Measurements from ENCODE around the gene RALGDS. TPM values are rescaled to one million over a fixed set of nuclear protein-coding genes. Genes with fewer than 3 reads are reported as not detected.

Gene RALGDS
- total RNA-seq, 2 experiments from 2014 or later = 57.9 to 60.2 TPM

DNA sequence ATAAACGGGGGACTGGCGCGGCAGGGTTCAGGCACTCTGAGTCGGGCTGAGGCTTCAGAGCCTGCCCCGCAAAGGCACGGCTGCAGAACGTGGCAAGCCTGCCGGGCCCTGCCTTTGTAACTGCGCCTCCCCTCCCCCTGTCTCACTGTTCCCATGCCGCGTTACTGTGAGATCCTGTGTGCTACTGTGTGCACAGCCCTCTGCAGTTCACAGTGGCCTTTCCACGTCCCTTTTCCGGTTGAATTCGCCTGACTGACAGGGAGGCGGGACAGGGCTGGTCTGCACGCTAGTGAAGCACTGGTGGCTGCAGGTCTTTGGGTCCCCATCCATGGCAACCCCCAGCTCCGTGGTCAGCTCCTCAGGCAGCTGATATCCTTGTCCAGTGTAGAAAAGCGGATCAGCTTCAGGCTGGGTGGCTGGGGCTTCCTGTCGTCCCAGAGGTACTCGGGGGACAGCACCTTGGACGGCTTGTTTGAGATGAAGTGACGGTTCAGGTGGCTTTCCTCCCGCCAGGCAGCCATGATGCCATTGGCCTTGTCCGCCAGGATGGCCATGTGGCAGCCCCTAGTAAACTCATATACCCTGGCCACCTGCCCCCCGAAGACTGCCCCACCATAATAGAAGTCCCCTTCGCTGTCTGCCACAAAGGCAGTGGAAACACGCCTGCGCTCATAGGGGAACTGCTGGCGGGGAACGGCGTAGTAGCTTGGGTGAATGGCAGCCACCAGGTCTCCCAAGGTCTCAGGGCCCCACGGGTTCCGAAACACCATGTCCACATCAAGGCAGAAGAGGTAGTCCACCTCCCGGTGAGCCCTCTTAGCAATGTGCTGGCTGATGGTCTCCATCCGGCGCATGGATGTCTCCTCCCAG is 32.4 kb upstream of the RALGDS start:
- ChIA-PET POLR2A (no interaction called here), CTCF (interaction anchor here (1.7 kb wide), 1 partner anchor 9 kb away, joined by 5 read pairs; no protein-coding TSS in a partner anchor)

GRCh38 chr9:133151601-133152525 is 30.8 kb upstream of the RALGDS start:
- CTCF ChIA-PET = interaction anchor here (0.9 to 11.0 kb wide), 2 partner anchors 42 to 44 kb away, joined by 3 to 300 read pairs; partner anchors contain the start of gene RALGDS
- POLR2A ChIA-PET = no interaction called here

- CTCF ChIA-PET = interaction anchor here (0.9 to 11.0 kb wide), 3 partner anchors 16 to 43 kb away, joined by 3 to 300 read pairs (median 99); partner anchors contain the start of gene RALGDS
- POLR2A ChIA-PET = no interaction called here
These were observed 30.0 kb upstream of the RALGDS start for GRCh38 chr9:133151041-133151440.

- ChIA-PET CTCF (interaction anchor here (0.6 to 11.0 kb wide), 7 partner anchors 14 to 783 kb away, joined by 3 to 300 read pairs (median 4); partner anchors contain the start of gene RALGDS), POLR2A (interaction anchor here (0.7 to 2.8 kb wide), 6 partner anchors 10 to 36 kb away, joined by 3 to 12 read pairs (median 4); partner anchors contain the start of gene GBGT1)
These were observed 28.3 kb upstream of the RALGDS start for GRCh38 chr9:133149130-133150015.

DNA sequence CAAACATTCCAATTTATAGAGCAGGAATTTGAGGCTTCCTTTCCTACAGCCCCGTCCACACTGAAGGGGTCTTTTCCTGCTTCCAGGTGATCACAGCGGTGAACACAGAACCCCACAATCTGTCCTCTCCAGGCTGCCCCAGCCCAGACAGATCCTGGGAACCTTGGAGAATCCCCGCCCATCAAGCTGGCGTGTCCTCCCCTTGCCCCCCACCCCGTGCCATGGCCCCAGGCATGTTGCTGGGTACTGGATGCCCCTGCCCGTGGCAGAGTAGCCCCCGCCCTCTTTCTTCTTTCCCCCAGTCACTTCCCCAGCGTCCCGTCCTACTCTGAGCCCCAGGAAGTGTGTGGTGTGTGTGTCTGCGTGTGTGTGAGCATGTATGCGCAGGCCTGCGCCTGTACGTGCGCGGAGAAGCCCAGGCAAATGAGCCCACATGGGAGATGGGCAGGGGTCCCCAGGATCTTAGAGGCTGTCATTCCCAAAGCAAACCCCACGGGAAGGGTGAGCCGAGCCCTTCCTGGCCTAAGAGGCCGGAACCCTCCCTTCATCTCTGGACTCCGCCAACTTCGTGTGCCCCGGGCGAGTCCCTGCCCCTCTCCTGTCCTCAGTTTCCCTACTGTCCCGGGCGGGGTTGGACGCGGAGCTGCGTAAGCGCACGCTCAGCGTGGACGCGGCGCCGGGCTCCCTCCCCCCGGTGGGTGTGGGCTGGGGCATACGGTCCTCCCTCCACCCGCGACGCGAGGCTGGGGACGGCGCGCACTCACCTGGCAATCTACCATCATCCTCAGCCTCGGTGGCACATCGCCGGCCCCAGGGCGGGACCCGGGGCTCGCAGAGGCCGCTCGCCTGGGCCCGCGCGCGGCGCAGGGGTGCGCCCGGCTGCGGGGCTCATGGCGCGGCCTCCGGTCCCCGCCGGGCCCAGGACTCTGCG is 27.4 kb upstream of the RALGDS start:
- CTCF ChIA-PET = interaction anchor here (0.6 to 11.0 kb wide), 15 partner anchors 14 to 226 kb away, joined by 3 to 300 read pairs (median 6); partner anchors contain the start of genes GTF3C5 and RALGDS
- POLR2A ChIA-PET = interaction anchor here (1.4 to 2.8 kb wide), 3 partner anchors 15 to 118 kb away, joined by 4 to 12 read pairs (median 6); partner anchors contain the start of genes GBGT1 and GTF3C5

DNA sequence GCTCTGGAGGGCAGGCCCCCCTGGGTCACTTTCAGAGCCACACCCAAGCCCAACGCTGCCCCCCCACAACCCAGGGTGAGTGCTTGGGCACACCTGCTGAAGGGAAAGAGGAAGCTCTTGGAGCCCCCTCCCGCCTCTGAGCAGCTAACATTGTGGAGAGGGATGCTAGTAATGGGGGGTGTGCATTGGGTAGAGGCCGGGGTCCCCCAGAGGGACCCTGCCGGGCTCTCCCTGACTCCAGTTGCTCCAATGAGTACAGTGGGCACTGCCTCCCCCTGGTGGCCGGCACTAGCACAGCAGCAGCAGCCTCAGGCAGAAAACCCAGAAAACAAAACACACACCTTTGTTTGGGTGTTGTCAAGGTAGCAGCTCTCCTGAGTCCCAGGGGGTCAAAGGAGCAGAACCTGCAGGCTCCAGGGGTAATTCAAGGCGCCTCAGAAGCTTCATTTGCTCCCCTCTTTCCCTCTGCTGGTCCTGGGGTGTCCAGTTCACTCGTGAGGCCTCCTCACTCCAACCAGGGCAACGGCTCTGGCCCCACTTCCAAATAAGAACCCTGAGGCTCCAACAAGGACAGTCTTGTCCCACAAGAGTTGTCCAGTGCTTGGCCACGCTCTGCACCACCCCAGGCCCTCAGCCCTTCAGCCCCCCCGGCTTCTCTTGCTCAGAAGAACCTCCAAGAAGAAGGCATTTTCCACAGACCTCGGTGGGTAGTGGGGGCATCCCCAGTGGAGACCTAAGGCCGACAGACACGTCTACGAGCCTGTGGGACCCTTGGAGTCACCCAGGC is 26.6 kb upstream of the RALGDS start:
- POLR2A ChIA-PET = interaction anchor here (1.0 to 2.8 kb wide), 3 partner anchors 19 to 117 kb away, joined by 4 to 12 read pairs (median 6); partner anchors contain the start of gene GTF3C5
- CTCF ChIA-PET = interaction anchor here (0.7 to 11.0 kb wide), 17 partner anchors 13 to 556 kb away, joined by 3 to 300 read pairs (median 4); partner anchors contain the start of genes GTF3C5 and RALGDS

GRCh38 chr9:133146746-133147411 is 25.8 kb upstream of the RALGDS start:
- CTCF ChIA-PET = interaction anchor here (0.7 to 11.0 kb wide), 17 partner anchors 12 to 557 kb away, joined by 3 to 300 read pairs (median 4); partner anchors contain the start of genes GTF3C5 and RALGDS
- POLR2A ChIA-PET = interaction anchor here (1.0 to 2.8 kb wide), 3 partner anchors 19 to 116 kb away, joined by 4 to 12 read pairs (median 6); partner anchors contain the start of gene GTF3C5

DNA sequence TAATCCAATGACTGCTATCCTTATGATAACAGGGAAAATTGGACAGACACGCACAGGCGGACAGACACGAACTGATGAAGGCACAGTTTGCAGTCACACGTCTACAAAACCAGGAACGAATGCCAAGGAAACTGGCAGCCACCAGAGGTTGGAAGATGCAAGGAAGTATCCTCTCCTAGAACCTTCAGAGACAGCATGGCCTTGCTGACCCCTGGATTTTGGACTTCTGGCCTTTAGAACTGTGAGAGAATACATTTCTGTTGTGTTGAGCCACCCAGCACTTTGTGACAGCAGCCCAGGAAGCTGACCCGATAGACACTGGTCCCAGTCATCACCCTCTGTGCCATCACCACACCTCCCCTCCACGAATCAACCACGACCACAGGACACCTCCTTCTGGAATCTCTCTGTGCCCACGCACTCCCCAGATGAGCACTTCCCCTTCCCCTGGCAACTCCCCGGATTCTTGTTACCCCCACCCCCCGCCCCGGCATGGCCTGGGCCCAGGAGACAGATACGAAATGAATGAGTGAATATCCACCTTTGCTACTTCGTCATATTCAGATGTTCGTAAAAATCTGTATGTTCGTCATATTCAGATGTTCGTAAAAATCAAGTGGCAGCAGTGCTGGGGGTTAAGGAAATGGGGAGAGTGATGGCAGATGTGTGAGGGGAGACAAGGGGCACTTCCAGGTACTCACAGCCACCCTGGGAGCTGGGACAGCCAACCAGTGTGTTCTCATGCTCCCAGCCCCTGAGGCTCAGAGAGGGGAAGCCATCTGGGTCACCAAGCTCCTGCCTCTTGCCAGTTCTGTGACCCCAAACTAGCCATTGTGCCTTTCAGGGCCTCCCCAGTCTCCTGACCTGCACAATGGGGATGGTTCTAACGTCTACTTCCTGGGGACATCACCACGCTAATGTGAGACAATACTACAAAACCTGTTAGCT is 24.1 kb upstream of the RALGDS start:
- POLR2A ChIA-PET = interaction anchor here (1.1 to 2.7 kb wide), 7 partner anchors 10 to 114 kb away, joined by 6 to 23 read pairs (median 9); partner anchors contain the start of gene GTF3C5
- CTCF ChIA-PET = interaction anchor here (0.9 to 11.0 kb wide), 13 partner anchors 9 to 274 kb away, joined by 3 to 300 read pairs (median 8); partner anchors contain the start of genes GTF3C5, RALGDS and TSC1

DNA sequence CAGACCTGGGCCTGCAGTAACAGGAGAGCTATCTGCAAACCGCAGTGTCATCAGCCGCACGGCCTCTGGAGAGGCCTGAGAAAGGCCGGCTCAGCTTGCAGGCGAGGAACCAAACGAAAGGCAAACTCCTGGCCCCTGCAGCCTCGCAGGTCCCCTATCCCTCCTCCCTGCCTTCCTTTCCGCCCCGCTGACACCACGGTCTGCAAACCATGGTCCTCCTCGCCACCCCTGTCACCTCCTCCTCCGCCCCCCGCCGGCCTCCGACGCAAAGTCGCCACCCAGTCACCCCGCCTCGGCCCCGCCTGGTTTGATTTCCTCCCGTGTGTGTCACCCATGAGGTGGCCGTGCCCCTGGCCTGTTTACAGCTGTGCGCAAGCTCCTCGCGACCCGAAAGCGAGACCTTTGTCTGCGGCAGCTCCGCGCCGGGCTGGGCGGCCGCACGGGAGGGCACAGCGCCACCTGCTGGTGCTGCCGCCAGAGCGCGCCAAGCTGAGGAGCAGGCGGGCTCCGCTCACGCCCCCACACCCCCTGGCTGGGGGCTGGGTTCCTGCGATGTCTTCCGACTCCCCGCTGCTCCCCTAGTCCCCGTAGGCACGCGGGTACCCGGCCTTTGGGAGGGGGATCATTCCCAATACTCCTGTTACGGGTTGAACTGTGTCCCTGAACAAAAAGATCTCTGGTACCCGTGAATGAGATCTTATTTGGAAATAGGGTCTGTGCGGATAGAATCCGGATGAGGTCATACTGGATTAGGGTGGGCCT is 23.3 kb upstream of the RALGDS start:
- POLR2A ChIA-PET = interaction anchor here (0.6 to 2.7 kb wide), 8 partner anchors 9 to 114 kb away, joined by 3 to 23 read pairs (median 8); partner anchors contain the start of gene GTF3C5

GRCh38 chr9:133143639-133144141 is 22.6 kb upstream of the RALGDS start:
- CTCF ChIA-PET = interaction anchor here (0.7 to 11.0 kb wide), 20 partner anchors 9 to 1501 kb away, joined by 3 to 300 read pairs (median 4); partner anchors contain the start of genes GTF3C5, RALGDS and TSC1
- POLR2A ChIA-PET = interaction anchor here (0.6 to 2.7 kb wide), 8 partner anchors 8 to 113 kb away, joined by 3 to 23 read pairs (median 8); partner anchors contain the start of gene GTF3C5

More for the DNA sequence above, 23.3 kb upstream of the RALGDS start:
- CTCF ChIA-PET = interaction anchor here (0.7 to 11.0 kb wide), 20 partner anchors 9 to 1502 kb away, joined by 3 to 300 read pairs (median 4); partner anchors contain the start of genes GTF3C5, RALGDS and TSC1

DNA sequence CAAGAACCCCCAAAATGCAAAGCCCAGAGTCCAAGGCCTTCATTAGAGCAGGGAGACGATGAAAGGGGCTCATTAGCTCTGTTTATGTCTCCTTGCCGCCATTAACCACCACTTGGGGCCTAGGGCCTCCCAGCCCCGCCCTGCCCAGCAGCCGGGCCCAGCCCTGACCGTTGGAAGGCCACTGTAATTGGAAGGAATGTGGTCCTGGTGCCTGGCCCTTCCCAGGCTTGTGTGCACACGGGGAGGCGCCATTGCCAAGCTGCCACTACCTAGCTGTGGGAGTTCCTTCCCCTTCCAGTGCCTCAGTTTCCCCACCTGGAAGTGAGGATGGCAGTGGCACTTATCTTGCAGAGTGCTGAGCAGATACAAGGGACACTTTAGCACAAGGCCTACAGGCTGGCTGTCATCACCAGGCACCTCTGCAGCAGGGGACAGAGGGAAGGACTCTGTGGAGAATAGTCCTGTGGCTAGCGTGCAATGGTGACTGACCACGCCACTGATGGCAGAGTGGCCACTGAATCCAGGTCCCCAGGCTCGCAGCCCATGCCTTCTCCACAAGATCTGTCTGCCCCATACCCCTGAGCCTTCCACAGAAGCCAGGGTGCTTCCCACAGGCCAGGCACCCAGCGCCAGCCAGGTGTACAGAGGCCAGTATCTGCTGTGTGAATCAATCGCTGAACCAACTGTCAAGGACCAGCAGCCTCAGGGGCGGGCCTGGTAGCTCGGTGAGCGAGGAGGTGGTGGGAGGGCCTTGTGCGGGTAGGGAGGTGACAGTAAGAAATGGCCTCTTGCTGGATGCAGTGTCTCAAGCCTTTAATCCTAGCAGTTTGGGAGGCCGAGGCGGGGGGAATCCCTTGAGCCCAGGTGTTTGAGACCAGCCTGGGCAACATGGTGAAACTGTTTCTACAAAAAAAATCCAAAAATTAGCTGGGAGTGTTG is 21.9 kb upstream of the RALGDS start:
- ChIA-PET POLR2A (interaction anchor here (1.7 to 2.7 kb wide), 4 partner anchors 7 to 24 kb away, joined by 8 to 23 read pairs (median 10); no protein-coding TSS in a partner anchor), CTCF (interaction anchor here (1.5 to 11.0 kb wide), 6 partner anchors 8 to 199 kb away, joined by 4 to 300 read pairs (median 32); partner anchors contain the start of genes RALGDS and TSC1)
